ENCODE measurements around the gene CDK1.
A peak's percentile ranks its signal among the peaks of the same experiment; 100 is the strongest.

CDK1 gene

DNA sequence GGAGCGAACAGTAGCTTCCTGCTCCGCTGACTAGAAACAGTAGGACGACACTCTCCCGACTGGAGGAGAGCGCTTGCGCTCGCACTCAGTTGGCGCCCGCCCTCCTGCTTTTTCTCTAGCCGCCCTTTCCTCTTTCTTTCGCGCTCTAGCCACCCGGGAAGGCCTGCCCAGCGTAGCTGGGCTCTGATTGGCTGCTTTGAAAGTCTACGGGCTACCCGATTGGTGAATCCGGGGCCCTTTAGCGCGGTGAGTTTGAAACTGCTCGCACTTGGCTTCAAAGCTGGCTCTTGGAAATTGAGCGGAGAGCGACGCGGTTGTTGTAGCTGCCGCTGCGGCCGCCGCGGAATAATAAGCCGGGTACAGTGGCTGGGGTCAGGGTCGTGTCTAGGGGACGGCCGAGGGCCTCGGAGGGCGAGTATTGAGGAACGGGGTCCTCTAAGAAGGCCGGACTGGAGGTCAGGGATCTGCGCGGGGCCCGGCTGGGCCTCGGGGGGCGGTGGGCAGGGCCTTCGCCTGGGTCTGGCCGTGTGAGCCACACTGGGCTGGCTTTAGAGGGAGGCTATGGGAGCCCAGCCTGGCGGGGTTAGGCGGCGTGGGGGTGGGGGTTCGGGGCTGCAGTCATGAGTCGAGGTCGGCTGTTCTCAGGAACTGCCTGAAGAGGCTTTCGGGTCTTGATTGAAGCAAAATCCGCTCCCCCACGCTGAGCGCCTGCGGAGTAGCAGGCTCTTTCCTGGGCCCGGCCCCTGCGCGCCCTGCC is at the start of gene CDK1:
Gene CDK1 (plus strand): TSS at position 265 of the 757 bp plus-strand sequence. CDS start 1,688 bp downstream, outside the sequence.
- peak; percentile 96 for DNase-seq

DNA sequence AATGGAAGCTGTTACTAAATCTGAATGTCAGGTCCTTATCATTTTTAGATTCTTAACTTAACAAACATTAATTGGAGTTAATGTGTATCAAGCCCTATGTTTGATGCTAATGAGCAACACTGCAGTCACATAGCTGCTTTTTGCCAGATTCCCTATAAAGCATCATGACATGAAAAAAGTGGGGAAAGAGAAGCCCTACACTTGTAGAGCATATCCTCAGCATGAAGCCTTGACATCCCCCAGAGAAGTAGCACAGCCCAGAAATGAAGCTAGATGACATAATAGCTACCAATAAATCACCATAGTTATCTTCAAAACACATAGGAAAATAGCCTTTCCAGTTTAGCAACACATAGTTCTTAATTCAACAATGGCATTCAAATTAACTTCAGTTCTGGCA is 49.2 kb upstream of the CDK1 start:
- DNase-seq: no peak

DNA sequence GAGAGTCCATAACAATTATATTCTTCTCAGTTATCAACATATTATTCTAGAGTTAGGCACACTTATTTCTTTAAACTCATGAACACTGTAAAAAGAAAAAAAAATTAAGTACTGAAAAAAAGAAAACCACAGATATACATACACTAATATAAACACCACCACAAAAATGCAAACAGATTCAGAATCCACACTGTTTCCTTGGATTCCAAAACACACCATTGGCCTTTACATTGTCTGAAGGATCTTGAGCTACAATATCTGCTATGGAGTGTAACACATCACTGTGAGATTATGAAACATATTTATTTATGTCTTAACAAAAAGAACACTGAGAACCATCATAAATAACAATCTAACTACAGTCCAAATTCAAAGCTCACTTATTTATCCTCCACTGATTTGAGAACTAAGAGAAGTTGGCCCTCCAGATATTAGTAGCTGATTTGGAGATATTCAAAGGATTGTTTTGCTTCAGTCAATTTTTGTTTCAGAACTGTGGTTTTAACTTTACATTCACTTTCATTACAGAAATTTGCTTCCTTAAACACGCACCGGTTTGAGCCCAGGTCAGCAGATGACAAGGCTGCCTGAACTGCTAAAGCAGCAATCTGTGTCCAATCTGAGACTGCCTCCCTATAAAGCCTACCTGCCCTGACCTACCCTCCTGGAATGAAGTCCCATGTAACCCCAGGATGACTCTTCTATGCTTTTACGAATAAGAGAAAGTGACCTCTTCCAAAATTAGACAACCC is 47.0 kb upstream of the CDK1 start:
- DNase-seq: no peak

DNA sequence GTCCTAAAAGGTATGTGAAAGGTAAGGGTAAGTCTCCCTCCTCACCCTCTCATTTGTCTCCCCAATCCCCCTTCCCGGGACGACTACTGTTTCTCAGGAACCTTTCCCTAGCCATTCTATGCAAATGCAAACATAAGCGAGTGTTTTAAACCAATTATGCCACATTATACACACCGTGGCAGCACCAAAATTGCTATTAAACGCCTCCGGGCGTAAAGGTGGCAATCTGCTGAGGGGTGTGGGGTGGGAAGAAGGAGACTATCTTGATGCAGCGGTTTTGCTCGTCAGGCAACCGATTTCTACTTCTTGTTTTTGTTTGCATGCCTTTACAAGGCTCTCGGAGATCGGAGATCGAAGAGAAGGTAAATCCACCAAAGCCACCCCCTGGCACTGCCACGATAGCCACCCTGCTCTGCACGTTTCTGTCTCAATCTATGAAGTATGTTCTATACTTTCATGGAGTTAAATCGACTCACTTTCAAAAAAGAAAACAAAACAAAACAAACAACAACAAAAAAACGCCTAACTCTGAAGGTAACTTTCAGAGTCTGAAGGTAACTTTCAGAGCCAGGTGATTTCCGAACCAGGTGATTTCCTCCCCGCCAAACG is 46.0 kb upstream of the CDK1 start:
- no peak for DNase-seq

DNA sequence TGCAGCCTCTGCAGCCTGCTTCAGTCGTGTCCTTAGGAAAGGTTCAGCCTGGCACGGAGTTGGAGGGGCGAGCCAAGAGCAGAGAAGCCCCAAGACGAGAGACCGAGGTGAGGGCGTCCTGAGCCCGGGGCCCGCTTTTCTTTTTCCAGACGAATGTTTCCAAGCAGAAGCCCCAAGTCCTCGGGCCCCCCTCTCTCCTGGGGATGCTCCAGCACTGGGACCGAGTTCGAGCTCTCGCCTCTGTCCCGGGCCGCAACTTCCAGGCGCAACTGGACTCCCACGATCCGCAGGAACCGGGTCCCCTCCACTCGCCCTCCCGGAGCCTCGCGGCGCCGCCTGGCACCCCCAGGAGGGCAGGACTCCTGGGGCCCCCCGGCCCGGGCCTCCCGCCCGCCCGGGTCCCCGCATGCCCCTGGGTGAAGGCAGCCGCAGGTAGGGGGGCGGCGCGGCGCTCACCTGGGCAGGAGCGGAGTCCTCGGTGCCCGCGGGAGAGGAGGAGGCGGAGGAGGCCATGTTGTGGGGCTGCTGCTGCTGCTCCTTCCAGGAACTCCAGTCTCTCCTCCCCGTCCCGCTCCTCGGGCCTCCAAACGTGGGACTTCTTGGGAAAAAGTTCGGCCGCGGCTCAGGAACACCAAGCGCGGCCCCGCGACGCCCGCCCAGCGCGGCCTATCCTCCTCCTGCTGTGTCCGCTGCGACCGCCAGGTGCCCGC is 45.3 kb upstream of the CDK1 start:
- DNase-seq: no peak

DNA sequence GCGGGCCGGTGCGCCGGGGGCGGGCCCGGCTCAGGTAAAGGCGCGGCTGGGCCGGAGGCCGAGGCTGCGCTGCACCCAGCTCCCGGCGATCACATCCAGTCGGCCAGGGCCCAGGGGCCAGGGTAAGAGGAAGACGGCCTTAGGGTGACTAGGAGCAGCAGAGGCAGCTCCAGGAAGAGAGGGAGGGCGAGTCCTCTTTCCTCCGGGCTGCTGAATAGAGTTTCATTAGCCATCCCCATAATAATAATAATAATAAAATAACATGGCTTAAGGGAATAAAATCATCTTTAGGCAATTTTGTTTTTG is 44.8 kb upstream of the CDK1 start:
- DNase-seq: no peak

DNA sequence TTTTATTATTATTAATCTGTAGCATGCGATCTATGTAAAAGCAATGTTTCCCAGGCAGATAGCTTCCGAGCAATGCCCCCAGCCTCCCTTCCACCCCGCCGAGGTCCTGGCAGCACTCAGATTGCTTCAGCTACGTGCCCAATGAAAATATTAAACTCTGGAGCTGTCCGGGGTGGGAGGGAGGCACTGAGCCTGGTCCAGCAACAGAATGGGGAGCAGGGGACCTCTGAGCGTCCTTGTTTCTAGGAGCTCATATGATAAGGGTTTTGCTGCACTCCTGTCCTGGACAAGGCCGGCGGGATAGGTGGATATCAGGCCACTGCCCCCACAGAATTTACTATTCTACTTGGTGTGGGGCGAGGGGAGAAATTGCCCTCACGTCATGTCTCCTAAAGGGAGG is 44.5 kb upstream of the CDK1 start:
- DNase-seq: no peak

DNA sequence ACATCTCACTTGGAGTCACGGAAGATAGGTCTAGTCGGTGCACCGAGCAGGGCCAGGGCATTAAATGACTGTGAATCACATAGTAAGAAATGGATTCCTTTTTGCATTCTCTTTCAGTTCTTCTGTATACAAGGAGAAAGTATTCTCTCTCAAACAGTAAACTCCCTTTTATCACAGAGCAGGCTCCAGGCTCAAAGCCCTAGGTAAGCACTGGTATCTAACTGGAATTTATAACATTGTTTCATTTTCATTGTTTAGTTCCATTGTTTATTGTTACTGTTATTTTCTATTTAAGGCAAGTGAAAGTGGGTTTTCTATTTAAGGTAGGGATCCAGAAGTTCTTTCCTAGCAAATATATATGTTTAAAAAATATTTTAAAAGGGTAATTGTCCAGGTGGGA is 44.1 kb upstream of the CDK1 start:
- DNase-seq: no peak

DNA sequence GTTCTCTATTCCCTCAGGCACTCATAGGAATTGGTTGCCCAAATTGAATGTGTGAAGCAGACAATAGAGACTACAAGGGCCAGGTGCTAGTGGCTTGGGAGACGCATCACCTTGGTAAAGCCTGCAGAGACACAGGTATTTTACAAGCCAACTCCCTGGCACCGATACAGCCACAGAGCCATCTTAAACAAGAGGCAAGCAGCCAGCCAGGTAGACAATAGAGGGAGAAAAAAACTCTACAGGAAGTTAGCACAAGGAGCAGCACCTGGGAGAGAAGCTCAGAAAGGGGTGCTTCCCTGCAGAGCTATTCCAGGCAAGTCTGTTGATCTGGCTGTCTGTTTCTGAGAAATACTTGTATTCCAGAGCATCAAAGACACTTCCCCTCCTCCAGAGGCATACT is 43.0 kb upstream of the CDK1 start:
- DNase-seq: no peak

DNA sequence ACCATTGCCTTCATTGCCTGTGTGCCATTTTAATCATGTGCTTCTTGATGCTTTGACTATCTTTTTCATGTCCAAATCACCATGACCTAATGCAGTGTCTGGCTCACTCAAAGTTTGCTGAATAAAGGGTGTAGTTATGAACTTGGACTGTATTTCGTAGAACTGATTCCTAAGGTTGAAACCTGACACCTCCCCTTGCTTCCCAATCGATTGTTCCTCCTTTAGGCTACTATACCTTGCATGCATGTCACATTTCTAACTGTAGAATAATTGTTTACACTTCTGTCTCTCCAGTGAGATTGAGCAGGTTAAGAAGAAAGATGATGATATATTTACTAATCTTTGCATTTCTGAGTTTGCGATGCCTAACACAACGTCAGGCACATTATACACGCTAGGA is 41.0 kb upstream of the CDK1 start:
- DNase-seq: no peak

DNA sequence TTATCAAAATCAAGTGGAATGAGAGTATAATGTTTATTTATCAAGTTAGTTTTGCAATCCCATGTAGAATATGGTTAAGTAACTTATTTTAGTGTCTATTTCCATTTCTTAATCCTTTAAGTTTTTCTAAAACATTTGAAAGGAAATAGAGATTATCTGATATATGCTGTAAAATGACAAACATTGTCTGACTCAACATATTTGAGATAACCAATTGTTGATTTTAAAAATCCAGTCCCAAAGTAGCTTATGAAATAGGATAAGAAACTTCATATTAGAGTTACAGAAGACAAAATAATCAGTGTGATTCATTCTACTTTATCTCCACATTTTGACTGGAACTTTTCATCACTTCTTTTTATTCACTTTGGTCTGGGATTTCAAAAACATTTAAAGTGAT is 38.7 kb upstream of the CDK1 start:
- DNase-seq: no peak

DNA sequence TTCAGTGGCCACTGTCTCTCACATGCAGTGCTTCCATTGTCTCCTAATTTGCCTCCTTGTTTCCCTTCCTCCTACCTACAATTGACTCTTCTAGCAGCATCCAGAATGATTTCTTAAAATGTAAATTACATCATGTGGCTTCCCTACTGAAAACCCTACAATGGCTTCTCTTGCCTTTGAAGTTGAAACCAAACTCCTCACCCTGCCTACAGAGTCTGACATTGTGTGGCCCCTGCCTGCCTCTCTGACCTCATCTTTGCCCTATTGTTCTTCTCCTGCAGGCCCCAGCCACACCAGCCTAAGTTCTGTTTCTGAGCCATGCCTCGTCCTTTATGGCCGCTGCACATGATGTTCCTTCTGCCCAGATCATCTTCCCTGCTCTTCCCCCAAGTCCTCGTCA is 35.8 kb upstream of the CDK1 start:
- DNase-seq: no peak

DNA sequence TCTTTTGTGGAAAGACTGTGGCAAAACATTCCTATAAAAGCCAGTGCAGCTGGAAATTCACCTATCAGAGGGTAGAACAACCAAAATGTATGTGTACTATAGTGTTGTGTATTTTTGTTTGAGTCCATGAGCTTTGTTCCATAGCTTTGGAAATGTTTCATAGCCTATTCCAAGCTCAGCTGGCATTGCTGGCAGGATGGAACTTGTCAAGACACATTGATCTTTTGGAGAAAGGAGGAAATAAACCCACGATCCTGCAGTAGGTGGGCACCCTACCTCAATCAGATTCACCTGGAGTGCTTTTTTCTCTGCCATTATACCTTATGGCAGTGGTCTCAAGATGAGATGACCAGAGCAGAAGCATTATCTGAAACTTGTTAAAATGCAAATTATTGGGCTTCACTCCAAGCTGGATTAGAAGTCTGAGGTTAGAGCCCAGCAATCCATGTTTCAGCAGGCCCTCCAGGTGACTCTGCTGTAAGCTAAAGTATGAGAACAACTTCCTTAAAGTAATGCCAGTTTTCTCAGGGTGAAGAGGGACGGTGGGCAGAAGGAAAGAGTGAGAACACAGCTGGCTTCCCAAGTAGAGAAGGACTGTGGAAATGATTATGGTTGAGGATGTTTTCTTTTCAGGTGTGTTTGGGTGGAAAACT is 30.3 kb upstream of the CDK1 start:
- no peak for DNase-seq

DNA sequence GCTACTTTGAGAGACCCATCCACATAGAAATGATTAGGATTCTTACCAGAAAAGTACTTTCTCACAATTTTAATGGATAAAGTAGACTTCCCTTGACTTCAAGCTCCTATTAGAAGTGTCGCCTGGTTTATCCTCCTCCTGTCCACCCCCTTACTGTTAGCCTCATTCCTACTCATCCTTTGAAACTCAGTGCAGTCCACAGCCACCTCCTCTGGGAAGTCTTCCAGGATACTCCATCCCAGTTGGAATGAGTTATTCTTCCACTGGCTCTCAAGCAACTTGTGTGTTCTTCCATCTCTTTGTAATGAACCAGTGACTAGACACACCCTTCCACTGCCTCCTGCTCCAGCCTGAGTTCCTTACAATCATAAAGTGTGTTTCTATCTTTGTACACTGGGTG is 25.1 kb upstream of the CDK1 start:
- no peak for DNase-seq

DNA sequence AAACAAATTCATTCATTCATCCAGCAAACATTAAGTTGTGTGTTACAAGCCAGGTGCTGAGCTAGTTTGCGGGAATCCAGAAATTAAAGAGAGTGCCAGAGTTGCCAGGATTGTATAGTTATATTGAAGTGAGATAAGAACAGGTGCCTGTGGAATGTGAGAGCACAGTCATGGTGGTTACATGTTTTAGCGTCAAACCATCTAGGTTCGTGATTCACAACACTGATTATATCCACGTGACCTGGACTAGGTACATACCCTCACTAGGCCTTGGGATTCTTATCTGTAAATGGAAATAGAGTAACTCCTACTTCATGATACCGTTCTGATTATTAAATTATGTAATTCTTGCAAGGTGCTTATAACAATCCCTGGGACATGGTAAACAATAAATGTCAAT is 24.5 kb upstream of the CDK1 start:
- DNase-seq: no peak

DNA sequence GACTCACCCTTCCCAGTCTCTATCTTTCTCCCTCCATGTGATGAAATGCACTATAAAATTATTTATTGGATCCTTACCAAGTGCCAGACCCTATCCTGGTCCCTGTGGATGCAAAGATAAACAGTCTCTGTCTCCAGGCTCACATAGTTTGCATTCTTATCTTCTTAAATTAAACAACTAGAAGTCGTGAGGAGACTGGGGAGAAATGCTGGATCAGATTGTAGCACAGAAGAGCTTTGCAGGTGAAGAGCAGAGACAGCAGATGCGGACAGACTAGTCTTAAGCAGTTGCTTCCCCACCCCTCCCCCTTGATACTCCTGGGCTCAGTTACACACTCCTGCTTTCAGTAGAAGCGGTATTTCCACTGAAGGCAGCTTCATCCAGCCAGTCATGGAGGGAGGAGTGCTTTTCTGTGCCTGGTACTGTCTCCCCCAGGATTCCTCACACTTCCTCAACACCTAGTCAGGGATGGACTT is 20.8 kb upstream of the CDK1 start:
- DNase-seq: no peak

DNA sequence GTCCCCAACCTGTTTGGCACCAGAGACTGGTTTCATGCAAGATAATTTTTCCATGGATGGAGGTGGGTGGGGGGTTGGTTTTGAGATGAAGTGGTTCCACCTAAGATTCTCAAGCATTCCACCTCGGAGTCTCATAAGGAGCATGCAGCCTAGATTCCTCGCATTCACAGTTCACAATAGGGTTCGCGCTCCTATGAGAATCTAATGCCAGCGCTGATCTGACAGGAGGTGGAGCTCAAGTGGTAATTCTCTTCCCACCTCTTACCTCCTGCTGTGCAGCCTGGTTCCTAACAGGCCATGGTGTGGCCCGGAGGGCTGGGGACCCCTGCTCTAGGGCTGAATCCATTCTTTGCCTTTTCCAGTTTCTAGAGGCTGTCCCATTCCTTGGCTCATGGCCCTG is 19.1 kb upstream of the CDK1 start:
- no peak for DNase-seq

DNA sequence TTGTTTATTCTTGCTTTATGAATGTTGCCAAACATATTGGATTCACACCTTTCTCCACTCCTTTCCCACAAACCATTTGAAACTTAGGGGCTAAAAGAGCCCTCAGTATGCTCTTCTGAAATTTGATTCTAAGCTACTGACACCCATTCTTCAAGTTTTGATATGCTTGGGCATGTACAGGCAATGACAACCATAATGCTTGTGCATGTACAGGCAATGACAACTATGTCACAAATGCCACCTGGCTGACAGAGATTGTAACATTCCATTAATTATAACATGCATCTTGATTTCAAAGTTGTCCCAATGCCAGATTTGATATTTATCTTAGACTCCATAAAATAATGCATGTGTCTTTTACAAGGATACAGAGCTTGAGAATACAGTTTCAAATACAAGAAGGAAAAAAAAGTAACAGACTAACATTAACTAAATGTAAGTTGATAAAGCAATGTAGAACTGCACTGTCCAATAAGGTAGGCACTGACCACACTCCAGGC is 17.5 kb upstream of the CDK1 start:
- DNase-seq: peak; percentile 13

DNA sequence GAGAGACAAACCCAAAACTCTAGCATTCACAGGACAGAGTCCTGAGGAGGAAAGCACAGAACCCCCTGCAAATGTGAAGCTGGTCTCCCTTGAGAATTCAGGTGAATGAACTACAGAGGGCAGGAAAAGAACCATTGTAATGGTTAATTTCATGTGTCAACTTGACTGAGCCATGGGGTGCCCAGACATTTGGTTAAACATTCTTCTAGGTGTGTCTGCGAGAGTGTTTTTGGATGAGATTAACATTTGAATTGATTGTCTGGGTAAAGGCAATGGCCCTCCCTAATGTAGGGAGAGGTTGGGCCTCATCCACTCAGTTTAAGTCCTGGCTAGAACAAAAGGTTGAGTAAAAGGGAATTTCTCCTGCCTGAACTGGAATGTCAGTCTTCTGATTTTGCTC is 15.7 kb upstream of the CDK1 start:
- DNase-seq: no peak

DNA sequence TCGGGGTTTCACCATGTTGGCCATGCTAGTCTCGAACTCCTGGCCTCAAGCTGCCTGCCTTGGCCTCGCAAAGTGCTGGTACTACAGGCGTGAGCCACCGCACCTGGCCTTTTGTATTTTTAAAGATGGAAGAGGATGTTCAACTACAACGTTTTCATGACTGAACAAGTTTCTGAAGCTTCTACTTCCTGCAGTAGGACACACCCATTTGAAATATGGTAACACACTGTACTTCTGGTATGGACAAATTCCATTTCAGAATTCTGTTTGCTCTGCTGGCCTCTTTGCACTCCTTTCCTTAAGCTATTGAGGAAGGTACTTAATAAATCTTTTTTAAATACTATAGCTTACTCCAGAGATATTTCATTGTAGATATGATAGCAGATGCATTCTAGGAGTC is 10.9 kb upstream of the CDK1 start:
- no peak for DNase-seq

DNA sequence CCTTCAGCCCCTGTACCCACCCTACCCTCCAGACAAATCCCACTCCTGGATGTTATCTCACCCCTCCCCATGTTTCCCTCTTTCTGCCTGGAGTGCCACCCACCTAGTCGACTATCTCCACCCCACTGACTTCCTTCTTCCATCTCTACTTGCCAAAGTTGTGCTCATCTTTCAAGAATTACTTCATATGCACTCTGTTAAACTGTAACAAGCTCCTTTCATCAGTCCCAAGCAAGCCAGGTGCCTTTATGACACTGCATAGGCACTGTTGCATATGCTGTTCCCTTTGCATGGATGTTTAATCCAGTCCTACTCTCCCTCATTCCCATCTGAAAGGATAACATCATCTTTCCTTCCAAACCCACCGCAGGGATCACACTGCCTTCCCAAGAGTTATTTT is 8.9 kb upstream of the CDK1 start:
- DNase-seq: no peak

DNA sequence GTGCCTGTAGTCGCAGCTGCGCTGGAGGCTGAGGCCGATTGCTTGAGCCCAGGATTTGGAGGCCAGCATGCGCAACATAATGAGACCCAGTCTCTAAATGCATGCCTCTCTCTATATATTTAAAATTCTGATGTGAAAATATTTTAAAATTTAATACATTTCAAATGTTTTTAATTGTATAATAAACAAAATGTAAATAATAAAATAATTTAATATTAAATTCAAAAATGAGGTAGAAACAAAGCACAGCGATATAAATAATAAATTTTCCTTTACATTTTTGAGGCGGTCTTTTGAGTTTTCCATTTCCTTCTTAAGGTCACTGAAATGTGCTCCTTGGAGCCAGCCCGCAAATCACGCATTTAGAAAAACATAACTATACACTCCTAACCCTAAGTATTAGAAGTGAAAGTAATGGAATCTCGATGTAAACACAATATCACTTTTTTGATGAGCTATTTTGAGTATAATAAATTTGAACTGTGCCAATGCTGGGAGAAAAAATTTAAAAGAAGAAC is 523 bp upstream of the CDK1 start:
- DNase-seq: no peak
